GM21717 (cell line): Measurements from ENCODE around the gene TMED5.
"Not testable (repeated sequence)": the region's sequence is repeated elsewhere in the genome, so short reads cannot be mapped to it uniquely, and the experiment has no call there.

Source experiments
- ATAC-seq: cut with Tn5 transposase; IDR thresholded peaks from one replicate; pipeline ENCODE4 v1.9.1; 2021; ENCODE audit warnings: mild to moderate bottlenecking, moderate library complexity; ENCODE audit not compliant: unreplicated experiment

The TMED5 gene

DNA sequence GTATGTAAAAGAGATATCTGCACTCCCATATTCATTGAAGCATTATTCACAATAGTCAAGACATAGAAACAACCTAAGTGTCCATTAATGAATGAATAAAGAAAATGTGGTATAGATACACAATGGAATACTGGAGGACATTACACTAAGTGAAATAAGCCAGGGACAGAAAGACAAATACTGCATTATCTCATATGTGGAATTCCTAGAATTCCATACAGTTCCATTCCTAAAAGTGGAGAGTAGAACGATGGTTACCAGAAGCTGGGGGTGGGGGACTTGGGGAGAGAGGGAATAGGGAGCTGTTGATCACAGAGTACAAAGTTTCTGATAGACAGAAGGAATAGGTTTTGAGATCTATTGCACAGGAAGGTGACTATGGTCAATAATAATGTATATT lies 7.4 kb downstream of the TMED5 start:
- no peak for ATAC-seq

DNA sequence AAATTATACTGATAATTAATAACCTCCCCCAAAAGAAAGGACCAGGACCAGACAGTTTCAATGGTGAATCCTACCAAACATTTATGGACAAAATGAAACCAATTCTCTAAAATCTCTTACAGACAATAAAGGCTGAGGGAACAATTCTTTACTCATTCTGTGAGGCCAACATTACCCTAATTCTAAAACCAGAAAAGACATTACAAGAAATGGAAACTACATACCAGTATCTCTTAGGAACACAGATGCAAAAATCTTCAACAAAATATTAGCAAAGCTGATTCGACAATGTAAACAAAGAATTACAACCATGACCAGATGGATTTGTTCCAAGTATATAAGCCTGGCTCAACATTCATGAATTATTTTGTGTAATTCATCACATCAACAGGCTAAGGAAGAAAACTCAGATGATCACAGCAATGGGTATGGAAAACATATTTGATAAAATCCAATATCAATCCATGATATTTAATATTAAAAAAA lies 8.6 kb downstream of the TMED5 start:
- no peak for ATAC-seq

DNA sequence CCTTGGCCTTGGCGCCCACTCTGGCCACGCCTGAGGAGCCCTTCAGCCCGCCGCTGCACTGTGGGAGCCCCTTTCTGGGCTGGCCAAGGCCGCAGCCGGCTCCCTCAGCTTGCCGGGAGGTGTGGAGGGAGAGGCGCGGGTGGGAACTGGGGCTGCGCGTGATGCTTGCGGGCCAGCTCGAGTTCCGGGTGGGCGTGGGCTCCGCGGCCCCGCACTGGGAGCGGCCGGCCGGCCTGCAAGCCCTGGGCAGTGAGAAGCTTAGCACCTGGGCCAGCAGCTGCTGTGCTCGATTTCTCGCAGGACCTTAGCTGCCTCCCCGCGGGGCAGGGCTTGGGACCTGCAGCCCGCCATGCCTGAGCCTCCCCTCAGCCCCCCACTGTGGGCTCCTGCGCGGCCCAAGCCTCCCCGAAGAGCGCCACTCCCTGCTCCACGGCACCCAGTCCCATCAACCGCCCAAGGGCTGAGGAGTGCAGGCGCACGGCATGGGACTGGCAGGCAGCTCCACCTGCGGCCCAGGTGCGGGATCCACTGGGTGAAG lies 10.0 kb downstream of the TMED5 start:
- ATAC-seq: not testable (repeated sequence)

DNA sequence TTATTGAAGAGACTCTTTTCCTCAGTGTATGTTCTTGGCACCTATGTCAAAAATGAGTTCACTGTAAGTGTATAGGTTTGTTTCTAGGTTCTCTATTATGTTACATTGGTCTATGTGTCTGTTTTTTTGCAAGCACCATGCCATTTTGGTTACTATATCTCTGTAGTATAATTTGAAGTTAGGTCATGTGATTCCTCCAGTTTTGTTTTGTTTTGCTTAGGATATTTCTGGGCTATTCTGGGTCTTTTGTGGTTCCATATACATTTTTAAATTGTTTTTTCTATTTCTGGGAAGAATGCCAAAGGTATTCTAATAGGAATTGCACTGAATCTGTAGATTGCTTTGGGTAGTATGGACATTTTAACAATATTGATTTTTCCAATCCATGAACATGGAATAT lies 13.2 kb downstream of the TMED5 start:
- ATAC-seq: no peak

DNA sequence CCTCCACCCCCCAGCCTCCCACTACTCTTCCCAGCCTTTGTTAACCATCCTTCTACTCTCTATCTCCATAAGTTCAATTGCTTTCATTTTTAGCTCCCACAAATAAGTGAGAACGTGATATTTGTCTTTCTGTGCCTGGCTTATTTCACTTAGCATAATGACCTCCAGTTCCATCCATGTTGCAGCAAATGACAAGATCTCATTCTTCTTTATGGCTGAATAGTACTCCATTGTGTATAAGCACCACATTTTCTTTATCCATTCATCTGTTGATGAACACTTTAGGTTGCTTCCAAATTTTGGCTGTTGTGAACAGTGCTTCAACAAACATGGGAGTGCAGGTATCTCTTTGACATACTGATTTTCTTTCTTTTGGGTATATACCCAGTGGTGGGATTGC lies 14.3 kb downstream of the TMED5 start:
- ATAC-seq: not testable (repeated sequence)

DNA sequence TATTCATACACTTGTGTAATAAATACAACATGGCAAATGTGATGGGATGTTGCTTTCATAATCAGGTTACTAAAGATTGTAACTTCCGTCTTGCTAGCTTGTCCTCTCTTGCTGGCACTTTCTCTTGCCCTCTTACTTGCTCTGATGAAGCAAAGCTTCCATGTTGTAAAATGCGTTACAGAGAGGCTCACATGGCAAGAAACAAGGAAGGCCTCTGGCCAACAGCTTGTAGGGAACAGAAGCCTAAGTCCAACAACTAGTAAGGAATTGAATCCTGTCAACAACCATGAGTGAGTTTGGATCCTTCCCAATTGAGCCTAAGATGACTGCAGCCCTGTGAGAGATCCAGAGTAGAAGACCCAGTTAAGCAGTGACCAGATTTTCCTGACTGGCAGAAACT lies 15.4 kb downstream of the TMED5 start:
- ATAC-seq: no peak

DNA sequence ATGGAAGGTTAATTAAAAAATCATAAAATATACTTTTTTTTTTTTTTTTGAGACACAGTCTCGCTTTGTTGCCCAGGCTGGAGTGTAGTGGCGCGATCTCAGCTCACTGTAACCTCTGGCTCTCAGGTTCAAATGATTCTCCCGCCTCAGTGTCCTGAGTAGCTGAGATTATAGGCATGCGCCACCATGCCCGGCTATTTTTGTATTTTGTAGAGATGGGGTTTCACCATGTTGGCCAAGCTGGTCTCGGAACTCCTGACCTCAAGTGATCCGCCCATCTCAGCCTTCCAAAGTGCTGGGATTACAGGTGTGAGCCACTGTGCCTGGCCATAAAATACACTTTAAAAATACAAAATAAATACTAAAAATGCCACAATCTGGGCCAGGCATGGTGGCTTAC lies 16.9 kb downstream of the TMED5 start:
- not testable (repeated sequence) for ATAC-seq

DNA sequence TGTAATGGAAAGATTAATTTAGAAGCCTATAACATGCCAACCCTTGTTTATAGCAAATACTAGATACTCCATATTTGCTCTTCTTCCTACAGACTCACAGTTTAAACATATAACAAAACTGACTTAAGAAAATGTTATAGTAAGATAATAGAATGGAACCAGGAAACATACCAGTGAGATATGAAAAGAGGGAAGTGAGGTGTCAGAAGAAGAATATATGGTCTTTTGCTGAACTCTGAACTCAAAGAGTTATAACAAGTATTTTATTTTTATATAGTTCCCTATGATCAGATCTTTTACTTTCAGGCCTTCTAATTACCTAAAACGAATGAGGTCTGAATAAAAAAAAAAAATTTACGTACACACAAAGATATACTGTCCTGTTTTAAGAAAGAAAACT lies 20.9 kb downstream of the TMED5 start:
- ATAC-seq: no peak

DNA sequence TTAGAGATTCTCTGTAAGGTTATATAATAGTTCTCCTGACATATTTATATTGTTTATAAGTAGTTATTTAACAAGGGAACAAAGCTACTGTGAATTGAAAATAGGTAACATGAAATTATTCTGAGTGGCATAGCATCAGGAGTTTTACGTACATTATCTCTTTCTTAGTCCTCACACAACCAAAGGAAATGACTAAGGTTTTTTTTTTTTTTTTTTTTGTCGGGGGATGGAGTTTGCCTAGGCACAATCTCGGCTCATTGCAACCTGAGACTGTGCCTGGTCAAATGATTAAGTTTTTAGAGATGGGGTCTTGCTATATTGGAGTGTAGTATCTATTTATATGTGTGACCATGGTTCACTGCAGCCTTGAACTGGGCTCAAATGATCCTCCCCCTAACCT lies 24.9 kb downstream of the TMED5 start:
- ATAC-seq: no peak

DNA sequence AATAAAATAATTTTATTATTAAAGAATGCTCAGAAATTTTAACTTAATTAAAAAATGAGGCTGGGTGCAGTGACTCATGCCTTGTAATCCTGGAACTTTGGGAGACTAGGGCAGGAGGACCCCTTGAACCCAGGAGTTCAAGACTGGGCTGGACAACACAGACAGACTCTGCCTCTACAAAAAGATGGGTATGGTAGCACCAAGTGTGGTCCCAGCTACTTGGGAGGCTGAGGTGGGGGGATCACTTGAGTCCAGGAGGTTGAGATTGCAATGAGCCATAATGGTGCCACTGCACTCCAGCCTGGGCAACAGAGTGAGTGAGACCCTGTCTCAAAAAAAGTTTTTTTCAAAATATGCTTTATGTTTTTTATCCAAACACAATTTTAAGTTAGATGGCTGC lies 25.3 kb downstream of the TMED5 start:
- no peak for ATAC-seq

DNA sequence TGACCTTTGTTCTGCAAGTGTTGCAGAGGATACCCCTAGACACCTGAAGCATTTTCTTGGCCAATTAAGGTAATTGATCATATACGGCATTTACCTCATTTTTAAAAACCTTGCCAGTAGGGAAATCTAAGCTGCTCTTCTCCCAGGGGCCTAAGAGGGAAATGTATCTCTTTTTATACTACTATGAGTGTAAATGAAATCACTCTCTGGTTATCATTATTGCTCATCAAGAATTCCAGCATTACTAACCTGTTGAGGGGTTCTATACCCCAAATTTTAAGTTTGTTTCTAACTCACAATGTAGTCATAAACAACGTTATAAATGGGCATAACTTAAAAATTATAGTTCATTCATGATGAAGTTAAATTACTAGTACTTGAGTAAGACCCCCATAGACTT lies 27.4 kb downstream of the TMED5 start:
- ATAC-seq: no peak

DNA sequence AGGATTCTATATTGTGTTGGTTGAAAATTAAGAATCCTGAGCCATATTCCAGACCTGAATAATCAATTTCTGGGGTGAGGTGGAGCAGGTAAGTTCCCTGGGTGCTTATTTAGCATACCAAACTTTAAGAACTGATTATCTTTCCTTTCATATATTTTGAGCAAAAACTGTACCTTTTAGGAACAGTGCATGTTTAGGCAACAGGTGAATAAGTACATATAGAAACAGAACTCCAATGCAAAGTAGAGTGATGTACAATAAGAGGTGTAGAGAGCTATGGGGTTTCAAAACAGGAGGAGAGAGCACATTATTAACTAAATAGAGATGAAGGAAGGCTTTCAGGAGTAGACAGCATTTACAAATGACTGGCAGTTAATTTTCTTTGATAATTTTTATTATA lies 28.7 kb downstream of the TMED5 start:
- no peak for ATAC-seq

DNA sequence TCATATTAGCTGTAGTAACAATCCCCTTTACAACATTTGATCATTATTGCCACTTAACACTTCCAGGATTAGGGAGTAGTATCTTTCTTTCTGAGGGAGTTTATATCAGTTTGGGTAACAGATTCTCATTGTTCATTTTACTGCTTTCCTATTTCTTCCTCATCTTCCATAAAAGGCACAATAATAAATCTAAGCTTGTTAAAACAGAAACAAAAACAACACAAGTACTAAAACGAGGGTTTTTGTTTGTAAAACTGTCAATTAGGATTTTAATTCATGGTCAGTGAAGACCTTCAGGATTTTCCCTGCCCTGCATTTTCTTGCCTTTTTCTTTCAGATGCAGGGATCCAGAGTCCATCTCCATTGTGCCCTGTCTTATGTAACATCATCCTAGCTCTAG lies 29.5 kb downstream of the TMED5 start:
- no peak for ATAC-seq

DNA sequence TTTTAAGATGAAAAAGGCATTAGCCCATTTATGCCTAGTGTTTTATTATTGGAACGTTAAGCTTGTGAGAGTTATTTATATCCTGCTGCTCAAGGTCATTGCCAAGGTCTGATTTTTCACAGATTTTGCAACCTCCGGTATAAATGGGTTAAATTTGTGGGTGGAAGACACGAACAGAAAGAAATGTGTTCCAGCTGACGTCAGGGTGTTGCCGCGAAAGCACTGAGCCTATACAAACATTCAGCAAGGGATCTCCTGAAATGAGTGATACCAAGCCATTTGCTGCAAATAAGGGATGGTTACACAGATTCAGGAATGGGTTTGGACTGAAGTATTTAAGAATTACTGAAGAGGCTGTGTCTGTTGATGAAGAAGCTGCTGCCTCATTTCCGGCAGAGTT lies 32.2 kb downstream of the TMED5 start:
- no peak for ATAC-seq

DNA sequence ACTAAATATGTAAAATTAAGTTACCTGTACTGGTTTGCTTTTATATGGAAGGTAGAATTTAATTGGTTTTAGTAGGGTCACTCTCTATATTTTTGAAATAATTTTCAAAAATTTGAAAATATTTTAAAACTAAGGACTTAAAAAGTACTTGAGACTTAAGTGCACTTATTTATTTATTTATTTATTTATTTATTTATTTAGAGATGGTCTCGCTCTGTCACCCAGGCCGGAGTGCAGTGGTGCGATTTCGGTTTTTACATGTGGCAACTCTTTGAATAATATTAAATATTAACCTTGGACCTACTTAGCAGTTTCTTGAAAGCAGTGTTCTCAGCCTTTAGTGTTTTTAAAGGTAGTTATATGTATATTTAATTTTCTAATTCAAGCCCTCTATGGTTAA lies 36.4 kb downstream of the TMED5 start:
- ATAC-seq: no peak

DNA sequence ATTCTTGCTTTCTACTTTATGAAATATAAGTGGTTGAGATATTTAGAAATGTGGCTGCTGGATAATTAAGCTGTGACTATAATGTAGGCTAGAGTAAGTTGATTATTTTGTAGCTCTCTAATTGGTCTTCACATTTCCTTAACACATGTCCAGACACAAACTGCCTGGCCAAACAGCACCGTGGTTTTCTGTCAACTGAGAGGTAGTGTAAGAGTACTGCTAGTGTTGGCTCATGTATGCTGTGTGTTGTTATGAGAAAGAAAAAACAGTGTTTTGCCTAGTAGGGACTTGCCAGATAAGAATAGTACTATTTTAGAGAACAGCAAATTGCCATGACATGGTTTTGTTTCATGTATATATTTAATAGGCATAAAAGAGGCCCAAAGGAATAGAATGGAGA lies 37.1 kb downstream of the TMED5 start:
- no peak for ATAC-seq

DNA sequence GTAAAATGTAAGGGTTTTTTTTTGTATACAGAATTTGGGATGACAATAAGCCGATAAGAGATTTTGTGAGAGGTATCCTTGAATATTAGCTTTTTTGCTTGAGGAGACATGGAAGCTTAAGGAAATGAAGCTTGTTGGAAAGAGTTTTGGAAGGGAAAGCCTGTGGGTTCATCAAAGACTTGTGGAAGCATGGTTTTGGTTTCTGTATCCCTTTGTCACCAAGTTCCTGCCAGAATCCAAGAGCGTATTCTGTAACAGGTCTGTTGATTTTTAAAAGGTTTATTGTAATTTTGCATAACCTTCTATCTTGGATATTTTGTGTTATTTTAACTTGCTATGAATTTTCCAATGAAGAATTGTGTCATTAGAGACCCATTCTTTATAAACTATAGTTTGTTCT lies 38.1 kb downstream of the TMED5 start:
- ATAC-seq: no peak

DNA sequence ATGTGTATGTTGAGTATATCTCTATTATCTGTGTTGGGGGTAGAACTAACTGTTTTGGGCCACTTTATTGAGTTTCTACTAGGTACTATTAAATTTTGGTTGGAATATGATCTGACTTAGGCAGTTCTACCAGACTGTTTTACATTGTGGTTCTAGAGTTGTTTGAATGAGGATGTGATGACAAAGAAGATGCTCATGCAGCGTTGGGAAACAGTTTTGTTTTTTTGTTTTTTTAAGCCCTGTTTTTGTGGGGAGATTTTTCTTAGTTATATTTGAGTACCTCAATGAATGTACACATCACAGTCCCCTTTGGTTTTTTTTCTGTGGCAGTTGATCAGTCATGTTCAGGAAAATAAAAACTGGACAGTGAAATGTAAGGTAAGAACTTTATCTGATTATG lies 40.1 kb downstream of the TMED5 start:
- ATAC-seq: no peak

DNA sequence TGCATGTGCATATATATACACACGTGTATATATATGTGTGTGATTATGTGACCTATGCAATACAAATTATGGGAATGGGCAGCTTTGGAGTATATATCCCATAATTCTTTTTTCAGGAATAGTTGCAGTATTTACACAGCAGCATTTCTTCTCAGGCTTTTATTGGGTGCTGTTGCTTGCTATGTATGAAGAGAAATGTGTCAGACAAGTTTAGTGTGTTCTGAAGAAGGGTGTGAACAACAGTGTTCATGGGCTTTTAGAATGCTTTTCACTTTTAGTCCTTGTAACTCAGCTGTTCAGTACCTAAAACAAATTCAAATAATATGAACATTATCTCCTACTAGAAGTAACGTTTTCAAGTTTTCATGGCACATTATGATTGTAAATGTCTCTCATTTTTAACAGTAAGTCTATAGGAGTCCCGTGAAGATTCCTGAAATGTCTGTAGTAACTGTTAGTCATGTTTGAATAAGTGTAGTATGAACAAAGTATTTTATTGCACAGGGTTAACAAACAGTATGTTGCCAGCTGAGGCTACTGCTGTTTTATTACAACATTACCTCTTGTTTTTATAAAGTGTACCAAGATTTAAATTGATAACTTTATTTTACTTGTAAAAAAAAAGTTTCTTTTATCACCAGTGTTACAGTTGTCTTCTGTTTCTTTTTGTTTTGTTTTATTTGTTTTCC lies 42.5 kb downstream of the TMED5 start:
- no peak for ATAC-seq

DNA sequence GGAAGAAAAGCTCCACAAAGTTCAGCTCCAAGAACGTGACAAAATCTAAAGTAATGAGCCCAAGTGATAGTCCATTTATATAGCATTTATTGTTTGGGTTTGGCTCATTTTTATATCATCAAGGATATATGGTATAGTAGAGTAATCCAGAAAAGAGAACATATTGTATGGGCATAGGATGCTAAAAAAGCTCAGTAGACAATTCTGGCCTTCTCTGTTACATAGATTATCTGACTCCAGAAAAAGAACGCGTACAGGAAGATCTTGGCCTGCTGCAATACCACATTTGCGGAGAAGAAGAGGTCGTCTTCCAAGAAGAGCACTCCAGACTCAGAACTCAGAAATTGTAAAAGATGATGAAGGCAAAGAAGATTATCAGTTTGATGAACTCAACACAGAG lies 43.8 kb downstream of the TMED5 start:
- ATAC-seq: no peak

DNA sequence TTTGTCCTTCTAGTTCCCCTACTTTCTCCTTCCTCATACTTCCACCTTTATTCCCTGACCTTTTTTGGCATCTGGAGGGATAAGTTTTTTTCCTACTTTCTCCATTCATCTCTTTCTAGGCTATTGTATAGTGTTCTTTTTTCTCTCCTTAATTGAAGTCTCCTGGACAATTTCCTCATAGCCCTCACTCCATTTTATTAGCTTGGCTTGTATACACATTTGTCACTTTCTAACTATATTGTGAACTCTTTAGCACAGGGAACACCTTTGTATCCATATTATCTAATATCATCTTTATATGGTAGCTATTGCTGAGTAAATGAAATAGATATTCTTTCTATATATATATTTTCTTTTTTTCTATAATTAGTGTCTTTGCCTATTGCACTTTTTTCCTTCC lies 47.6 kb downstream of the TMED5 start:
- no peak for ATAC-seq

DNA sequence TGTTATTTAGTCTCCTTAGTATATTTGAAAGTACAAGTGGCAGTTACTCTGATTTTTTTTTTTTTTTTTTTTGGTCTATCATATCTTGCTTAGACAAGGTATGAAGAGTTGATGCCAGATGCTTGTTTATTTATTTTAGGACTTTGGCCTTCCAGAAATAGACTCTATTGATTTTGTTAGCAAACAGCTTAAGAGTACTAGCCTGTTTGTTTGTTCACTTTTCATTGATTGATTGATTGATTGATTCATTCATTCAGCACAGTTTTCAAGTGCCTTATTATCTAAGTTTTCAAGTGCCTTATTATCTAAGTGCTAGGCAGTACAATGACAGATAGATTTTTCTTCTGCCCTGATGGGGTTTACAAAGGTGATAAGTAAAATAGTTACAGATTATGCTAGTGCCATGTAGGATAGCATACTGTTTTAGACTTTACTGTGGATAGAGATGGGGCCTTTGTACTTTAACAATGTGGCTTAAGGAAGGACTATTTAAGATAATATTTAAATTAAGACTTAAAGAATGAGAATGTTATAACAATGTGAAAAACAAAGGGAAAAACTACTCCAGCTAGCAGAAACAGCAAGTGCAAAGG lies 50.6 kb downstream of the TMED5 start:
- ATAC-seq: no peak
